Measurements from ENCODE around the gene MYO10. TPM values are rescaled to one million over a fixed set of nuclear protein-coding genes. Genes with fewer than 3 reads are reported as not detected.
"Not testable (repeated sequence)": the region's sequence is repeated elsewhere in the genome, so short reads cannot be mapped to it uniquely, and the experiment has no call there.

Gene MYO10
- total RNA-seq, 2 donors from 2014 or later = not detected

DNA sequence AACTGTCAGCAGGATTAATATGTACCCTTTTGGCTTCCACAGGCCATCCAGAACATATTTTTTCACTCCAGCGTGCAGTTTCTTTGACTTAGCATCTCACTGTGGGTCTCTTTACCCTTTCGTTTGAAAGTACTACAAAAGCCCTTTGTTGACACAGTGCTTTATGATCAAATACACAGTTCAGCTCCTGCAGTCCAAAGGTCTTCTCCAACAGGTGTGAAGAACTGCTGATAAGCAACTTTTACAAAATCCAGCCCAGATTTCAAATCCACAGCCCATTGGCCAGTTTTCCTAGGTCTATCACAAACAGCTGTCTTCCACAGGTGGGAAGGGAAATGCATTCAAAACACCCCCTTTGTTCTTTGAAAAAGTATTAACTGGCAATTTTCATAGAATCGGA is 54.8 kb downstream of the MYO10 start:
- Mint-ChIP-seq H3K9me3 (peaks cover 4% of the 10 kb centered on the region), H3K4me3 (no peak overlapping the region), H3K27ac (no peak overlapping the region), H3K36me3 (no peaks in the 10 kb centered on the region), H3K4me1 (ENCODE audit: low read depth in 2 of 2) (no peaks in the 10 kb centered on the region), H3K27me3 (no peaks in the 10 kb centered on the region)
- ATAC-seq (no peak), DNase-seq (ENCODE audit: low spot score) (no peak)

DNA sequence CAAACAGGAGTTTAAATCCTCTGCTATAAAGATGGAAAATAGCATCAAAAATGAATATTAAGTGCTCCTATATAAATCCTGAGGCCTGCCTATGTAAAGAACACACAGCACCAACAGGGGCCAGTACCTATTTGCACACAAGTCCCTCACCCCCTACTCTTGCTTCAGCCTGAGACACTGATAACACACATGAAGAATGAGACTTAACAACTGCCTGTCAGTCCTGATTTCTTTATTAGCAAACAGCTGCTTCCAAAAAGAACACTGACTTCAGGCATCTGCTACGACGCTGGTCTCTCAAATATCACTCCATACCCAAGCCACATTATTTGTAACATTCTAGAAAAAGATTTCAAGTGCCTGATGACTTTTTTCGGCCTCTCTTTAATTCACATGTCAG is 55.5 kb downstream of the MYO10 start:
- H3K27ac Mint-ChIP-seq = no peak overlapping the region
- DNase-seq (ENCODE audit: low spot score) (no peak), ATAC-seq (no peak)
- H3K36me3 Mint-ChIP-seq = no peaks in the 10 kb centered on the region
- H3K4me1 Mint-ChIP-seq (ENCODE audit: low read depth in 2 of 2) = no peaks in the 10 kb centered on the region
- peaks cover 4% of the 10 kb centered on the region for H3K9me3 Mint-ChIP-seq
- no peaks in the 10 kb centered on the region for H3K27me3 Mint-ChIP-seq
- H3K4me3 Mint-ChIP-seq = no peak overlapping the region

DNA sequence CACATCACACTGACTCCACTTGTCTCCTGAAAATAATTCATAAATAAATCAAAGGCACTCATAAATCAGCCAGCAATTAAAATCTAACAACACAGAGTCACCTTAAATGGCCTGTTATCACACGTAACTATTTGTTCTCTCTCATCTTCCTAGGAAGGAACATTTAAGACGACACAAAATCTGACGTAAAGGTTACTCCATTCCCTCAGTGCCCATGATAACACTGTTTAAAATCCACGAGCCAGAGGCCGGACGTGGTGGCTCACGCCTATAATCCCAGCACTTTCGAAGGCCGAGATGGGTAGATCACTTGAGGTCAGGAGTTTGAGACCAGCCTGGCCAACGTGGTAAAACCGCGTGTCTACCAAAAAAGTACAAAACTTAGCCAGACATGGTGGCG is 56.4 kb downstream of the MYO10 start:
- Mint-ChIP-seq H3K9me3 (peaks cover 4% of the 10 kb centered on the region), H3K27me3 (no peaks in the 10 kb centered on the region), H3K4me1 (ENCODE audit: low read depth in 2 of 2) (no peaks in the 10 kb centered on the region)

DNA sequence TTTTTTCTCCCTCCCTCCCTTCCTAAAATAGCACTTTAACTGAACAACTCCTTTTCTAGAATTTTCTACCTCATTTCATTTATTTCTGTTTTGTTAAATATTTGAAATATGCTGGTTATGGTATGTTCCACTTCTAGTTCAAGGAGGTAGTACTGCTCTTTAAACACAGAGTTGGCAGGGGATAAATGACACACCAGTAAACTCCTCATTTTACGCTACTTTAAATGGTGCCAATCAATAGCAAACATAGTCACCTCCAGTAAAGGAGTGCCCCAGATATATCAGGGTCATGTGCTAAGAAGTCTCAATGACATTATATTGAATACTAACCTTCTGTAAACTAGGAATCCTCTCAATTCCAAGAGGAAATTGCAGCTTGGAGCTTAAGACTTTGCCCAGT is 56.9 kb downstream of the MYO10 start:
- ATAC-seq (no peak), DNase-seq (ENCODE audit: low spot score) (no peak)
- Mint-ChIP-seq H3K36me3 (peaks cover 5% of the 10 kb centered on the region), H3K4me3 (no peak overlapping the region), H3K9me3 (peaks cover 9% of the 10 kb centered on the region), H3K27me3 (no peaks in the 10 kb centered on the region), H3K4me1 (ENCODE audit: low read depth in 2 of 2) (no peaks in the 10 kb centered on the region), H3K27ac (no peak overlapping the region)

More for the DNA sequence above, 56.4 kb downstream of the MYO10 start:
- Mint-ChIP-seq H3K36me3 (peaks cover under 1% of the 10 kb centered on the region), H3K4me3 (no peak overlapping the region), H3K27ac (no peak overlapping the region)
- ATAC-seq (no peak), DNase-seq (ENCODE audit: low spot score) (no peak)

DNA sequence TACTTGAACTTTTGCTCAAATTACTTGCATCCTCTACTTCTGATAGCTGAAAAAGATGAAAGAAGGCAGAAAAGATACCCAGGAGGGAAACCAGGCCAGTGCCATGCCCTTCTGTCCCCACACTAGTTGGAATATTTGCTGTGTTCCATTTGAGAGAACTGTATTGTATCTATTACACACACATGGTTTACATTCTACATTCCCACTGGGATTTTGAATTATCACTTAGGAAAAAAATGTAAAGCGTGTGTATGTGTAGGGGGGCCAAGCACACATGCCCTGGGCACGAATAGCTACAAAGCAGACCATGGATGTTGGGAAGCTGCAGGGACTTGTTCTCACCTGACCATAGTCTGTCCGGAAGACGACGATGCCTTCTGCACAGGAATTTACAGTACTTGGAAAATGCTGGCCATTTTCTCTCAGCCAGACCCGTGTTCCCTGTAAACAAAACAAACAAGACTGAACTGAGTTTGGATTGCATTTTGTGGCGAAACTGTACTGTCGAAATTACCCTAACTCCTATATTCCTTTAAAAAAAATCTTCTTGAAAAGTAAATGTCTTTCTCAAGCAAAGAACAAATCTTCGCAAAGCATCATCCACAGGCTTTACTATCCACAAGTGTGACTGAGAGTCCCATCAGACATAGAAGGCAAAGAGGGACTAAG is 58.7 kb downstream of the MYO10 start:
- DNase-seq (ENCODE audit: low spot score) = no peak
- no peak overlapping the region for H3K4me3 Mint-ChIP-seq
- H3K9me3 Mint-ChIP-seq = peaks cover 9% of the 10 kb centered on the region
- no peak overlapping the region for H3K27ac Mint-ChIP-seq
- no peak for ATAC-seq
- no peaks in the 10 kb centered on the region for H3K27me3 Mint-ChIP-seq
- H3K36me3 Mint-ChIP-seq = peaks cover 5% of the 10 kb centered on the region
- no peaks in the 10 kb centered on the region for H3K4me1 Mint-ChIP-seq (ENCODE audit: low read depth in 2 of 2)

DNA sequence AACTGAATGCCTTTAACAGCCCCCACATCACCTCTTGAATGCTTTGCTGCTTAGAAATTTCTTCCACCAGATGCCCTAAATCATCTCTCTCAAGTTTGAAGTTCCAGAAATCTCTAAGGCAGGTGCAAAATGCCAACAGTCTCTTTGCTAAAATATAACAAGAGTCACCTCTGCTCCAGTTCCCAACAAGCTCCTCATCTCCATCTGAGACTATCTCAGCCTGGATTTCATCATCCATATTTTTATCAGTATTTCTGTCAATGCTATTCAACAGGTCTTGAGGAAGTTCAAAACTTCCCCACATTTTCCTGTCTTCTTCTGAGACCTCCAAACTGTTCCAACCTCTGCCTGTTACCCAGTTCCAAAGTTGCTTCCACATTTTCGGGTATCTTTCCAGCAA is 61.7 kb downstream of the MYO10 start:
- H3K9me3 Mint-ChIP-seq = peaks cover 16% of the 10 kb centered on the region
- H3K27me3 Mint-ChIP-seq; H3K27ac Mint-ChIP-seq; H3K4me3 Mint-ChIP-seq; DNase-seq (ENCODE audit: low spot score); ATAC-seq; H3K36me3 Mint-ChIP-seq; H3K4me1 Mint-ChIP-seq (ENCODE audit: low read depth in 2 of 2): not testable (repeated sequence)

DNA sequence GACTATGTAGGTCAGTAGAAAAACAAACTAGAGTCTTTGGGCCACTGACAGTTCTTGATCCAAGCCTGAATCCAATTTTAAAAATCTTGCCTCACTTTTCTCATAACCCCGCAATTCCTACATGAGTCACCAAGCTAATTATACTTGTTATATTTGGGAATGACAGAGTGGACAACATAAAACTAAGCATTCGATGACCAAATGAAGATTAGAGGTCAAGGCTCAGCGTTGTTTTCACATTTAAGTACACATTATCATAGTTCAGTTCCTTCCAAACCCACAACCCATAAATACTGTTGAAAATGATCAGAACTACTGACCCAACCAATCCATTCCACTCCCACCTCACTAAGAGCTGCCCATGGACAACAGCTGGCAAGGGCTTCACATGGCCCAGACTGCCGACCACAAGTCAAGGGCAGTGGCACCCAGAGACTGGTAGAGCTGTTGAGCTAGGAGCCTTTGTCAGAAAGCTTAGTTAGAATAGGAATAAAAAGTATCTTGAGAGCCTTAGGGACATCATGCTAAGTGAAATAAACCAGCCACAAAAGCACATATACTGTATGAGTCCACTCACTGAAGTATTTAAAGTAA is 64.2 kb downstream of the MYO10 start:
- DNase-seq (ENCODE audit: low spot score) = no peak
- ATAC-seq = no peak
- Mint-ChIP-seq H3K27ac (no peak overlapping the region), H3K27me3 (no peaks in the 10 kb centered on the region), H3K9me3 (peaks cover 16% of the 10 kb centered on the region), H3K4me1 (ENCODE audit: low read depth in 2 of 2) (no peaks in the 10 kb centered on the region), H3K4me3 (no peak overlapping the region), H3K36me3 (peaks cover 5% of the 10 kb centered on the region)

DNA sequence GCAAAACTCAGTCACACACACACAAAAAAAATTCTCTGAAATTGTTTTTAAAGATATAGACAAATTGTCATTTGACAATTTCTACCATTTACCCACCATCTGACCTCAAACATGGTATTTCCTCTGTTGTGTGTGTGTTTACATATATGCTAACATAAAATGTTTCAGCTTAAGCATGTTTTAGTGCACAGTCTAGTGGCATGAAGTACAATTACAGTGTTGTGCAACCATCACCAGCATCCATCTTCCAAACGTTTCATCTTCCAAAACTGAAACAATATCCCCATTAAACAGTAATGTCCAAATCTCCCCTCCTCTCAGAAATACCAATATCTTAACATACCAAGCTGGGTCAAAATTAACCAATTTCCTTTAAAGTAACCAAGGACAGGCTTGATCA is 65.2 kb downstream of the MYO10 start:
- H3K36me3 Mint-ChIP-seq = peaks cover 5% of the 10 kb centered on the region
- H3K4me1 Mint-ChIP-seq (ENCODE audit: low read depth in 2 of 2) = no peaks in the 10 kb centered on the region
- no peaks in the 10 kb centered on the region for H3K27me3 Mint-ChIP-seq
- no peak for DNase-seq (ENCODE audit: low spot score)
- no peak overlapping the region for H3K4me3 Mint-ChIP-seq
- ATAC-seq = no peak
- H3K27ac Mint-ChIP-seq = no peak overlapping the region
- H3K9me3 Mint-ChIP-seq = peaks cover 16% of the 10 kb centered on the region

DNA sequence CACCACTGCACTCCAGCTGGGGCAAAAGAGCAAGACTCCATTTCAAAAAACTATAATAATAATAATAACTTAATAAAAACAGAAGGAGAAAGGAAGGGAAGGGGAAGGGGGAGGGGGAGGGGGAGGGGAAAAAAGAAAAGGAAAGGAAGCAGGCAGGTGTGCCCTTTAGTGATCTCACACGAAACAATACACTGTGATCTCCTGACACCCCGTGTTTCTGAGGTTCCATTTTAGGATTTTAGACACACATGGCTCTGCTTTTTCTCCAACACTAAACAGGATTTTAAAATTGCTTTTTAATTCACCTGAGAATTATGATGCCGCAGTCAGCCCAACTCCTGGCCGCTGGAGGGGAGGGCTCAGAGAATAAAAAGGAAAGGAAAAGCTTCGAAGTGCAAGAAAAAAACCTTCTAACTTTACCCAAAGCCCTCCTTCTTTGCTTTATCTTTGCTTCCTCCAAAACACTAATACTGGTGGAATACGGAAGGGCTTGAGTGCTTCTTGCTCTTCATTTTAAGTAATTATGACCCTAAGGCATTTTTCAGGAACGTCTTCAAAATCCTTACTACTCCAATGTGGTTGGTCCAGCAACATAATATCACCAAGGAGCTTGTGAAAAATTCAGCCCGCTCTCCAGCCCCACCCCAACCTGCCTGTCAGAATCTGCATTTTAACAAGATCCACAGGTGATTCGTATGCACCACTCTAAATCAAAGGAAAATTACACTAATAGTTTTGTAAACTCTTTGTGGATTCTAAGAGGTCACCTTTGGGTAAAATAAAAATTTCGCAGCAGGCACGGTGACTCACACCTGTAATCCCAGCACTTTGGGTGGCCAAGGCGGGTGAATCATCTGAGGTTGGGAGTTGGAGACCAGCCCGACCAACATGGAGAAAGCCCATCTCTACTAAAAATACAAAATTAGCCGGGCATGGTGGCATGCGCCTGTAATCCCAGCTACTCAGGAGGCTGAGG is 66.0 kb downstream of the MYO10 start:
- no peak for ATAC-seq
- no peak for DNase-seq (ENCODE audit: low spot score)
- no peak overlapping the region for H3K4me3 Mint-ChIP-seq
- no peaks in the 10 kb centered on the region for H3K4me1 Mint-ChIP-seq (ENCODE audit: low read depth in 2 of 2)
- H3K36me3 Mint-ChIP-seq = peaks cover 5% of the 10 kb centered on the region
- peaks cover 16% of the 10 kb centered on the region for H3K9me3 Mint-ChIP-seq
- H3K27me3 Mint-ChIP-seq = no peaks in the 10 kb centered on the region
- H3K27ac Mint-ChIP-seq = no peak overlapping the region

DNA sequence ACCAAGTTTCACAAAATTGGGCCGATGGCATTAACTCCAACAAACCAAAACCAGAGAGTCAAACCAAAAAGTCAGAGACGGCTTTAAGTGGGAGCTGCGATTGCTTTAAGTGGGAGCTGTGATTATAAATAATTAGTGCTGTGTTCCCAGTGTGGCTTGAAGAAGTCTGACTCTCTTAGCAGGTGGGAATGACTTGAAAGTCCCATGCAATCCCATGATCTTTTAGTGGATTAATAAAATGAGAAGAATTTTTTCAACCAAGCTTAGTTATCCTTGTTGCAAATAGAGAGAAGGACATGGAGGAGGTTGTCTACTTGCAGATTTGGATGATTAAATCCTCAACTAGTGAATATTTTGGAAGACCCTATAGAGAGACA is 68.5 kb downstream of the MYO10 start:
- Mint-ChIP-seq H3K9me3 (peaks cover 11% of the 10 kb centered on the region), H3K4me1 (ENCODE audit: low read depth in 2 of 2) (no peaks in the 10 kb centered on the region), H3K27ac (no peak overlapping the region), H3K4me3 (no peak overlapping the region), H3K27me3 (no peaks in the 10 kb centered on the region), H3K36me3 (no peaks in the 10 kb centered on the region)
- DNase-seq (ENCODE audit: low spot score) (no peak), ATAC-seq (no peak)

DNA sequence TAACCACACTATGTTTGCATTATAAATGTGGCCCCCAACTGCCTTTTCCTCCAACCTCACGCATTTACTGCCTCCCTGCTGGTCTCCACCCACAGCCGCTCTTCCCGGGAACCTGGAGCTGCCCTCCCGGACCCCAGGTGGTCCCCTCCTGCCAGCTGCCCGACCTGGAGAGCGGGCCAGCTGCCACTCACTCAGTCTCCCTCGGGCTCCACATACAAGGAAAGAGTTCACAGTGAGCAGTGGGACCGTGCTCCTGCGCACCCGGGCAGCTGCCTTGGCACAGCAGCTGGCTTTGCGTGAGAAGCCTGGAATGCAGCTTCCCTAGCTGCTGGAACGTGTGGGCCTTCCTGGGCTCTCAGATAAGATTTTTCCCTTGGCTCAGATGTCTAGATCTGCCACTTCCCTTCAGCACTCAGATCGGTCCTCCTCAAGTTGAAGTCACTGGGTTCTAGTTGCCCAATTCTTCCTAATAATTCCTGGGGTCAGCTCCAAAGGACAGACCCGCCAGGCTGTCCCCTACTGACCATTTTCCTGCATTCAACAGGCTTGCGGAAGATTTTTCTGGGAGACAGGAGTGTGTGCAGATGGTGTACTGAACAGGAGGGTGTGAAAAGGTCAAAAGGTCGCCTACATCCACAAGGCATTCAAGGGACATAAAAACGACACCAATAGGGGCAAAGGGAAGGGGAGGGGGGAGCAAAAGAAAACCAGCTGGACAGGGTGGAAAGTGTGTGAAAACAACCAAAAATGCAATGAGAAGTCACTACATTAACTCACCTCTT is 69.1 kb downstream of the MYO10 start:
- H3K27me3 Mint-ChIP-seq = no peaks in the 10 kb centered on the region

DNA sequence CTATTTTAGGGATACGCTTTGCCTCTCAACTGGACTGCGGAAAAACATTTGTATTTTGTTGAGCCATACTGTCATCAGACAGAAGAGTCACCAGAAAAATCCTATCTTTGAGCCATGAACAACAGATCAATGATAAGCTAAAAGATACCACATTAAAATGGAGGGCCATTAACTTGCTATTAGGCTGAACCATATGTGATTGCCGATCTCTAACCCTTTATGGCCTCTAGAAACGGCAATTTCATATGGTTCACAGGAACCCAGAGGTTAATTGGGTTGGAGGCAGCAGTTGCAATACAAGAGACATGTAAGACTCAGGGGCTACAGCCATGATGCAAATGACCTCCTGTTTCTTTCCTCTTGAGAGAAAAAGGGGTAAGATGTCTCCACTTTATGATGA is 69.8 kb downstream of the MYO10 start:
- Mint-ChIP-seq H3K27ac (no peak overlapping the region), H3K9me3 (peaks cover 4% of the 10 kb centered on the region), H3K4me3 (no peak overlapping the region), H3K36me3 (no peaks in the 10 kb centered on the region), H3K4me1 (ENCODE audit: low read depth in 2 of 2) (no peaks in the 10 kb centered on the region), H3K27me3 (no peaks in the 10 kb centered on the region)
- DNase-seq (ENCODE audit: low spot score) = no peak
- no peak for ATAC-seq

More for the DNA sequence above, 69.1 kb downstream of the MYO10 start:
- H3K27ac Mint-ChIP-seq = no peak overlapping the region
- DNase-seq (ENCODE audit: low spot score) = no peak
- peaks cover 9% of the 10 kb centered on the region for H3K9me3 Mint-ChIP-seq
- no peaks in the 10 kb centered on the region for H3K36me3 Mint-ChIP-seq
- no peak for ATAC-seq
- H3K4me1 Mint-ChIP-seq (ENCODE audit: low read depth in 2 of 2) = no peaks in the 10 kb centered on the region
- no peak overlapping the region for H3K4me3 Mint-ChIP-seq

DNA sequence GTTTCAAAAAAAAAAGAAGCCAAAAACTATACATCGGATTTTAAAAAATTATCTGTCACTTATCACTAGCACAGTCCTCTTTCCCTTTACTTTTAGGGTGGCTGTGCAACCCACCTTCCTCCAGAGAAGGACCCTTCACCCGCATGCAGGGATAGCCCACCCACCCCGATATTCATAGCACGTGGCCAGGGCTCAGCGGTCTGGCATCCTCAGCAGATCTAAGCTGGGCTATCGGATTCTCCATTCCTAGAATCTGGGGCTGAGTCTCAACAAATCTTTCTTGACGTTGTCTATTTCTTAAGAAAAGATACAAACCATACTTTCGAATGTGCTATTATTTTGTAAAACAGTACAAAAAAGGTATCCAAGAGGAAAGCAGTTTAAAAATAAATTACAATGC is 70.9 kb downstream of the MYO10 start:
- Mint-ChIP-seq H3K9me3 (peaks cover 2% of the 10 kb centered on the region), H3K27me3 (no peaks in the 10 kb centered on the region), H3K4me3 (no peak overlapping the region), H3K36me3 (no peaks in the 10 kb centered on the region), H3K27ac (no peak overlapping the region), H3K4me1 (ENCODE audit: low read depth in 2 of 2) (no peaks in the 10 kb centered on the region)
- ATAC-seq (no peak), DNase-seq (ENCODE audit: low spot score) (no peak)

All from natural killer cell treated with Interleukin-12 subunit alpha and Interleukin-12 subunit beta and Interleukin-15 and Interleukin-18, amount 100 ng/mL, for 72 hours (primary cell).